GM19467 (cell line): Measurements from ENCODE around the gene SMAD3.

Experiments
- ATAC-seq: cut with Tn5 transposase; IDR thresholded peaks from one replicate; pipeline ENCODE4 v1.9.1; 2021; ENCODE audit warnings: mild to moderate bottlenecking, moderate library complexity; ENCODE audit not compliant: unreplicated experiment

Gene SMAD3

DNA sequence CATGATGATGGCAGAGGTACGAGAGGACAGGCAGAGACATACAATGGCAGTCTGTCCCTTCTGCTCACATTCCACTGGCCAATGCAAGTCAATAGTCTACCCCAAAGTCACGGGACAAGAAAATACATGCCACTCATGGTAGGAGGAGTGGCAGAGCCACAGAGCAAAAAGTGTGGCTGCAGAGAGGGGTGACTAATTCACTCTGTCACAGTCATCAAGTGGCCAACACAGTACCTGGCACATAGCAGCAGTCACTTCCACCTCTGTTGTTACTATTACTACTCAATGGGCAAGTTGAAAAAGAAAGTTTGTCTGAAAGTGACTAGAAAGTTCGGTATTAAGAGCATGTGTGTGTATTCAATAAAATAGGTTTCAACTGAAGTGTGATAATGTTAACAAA is 91.4 kb downstream of the SMAD3 start:
- ATAC-seq, result no peak

DNA sequence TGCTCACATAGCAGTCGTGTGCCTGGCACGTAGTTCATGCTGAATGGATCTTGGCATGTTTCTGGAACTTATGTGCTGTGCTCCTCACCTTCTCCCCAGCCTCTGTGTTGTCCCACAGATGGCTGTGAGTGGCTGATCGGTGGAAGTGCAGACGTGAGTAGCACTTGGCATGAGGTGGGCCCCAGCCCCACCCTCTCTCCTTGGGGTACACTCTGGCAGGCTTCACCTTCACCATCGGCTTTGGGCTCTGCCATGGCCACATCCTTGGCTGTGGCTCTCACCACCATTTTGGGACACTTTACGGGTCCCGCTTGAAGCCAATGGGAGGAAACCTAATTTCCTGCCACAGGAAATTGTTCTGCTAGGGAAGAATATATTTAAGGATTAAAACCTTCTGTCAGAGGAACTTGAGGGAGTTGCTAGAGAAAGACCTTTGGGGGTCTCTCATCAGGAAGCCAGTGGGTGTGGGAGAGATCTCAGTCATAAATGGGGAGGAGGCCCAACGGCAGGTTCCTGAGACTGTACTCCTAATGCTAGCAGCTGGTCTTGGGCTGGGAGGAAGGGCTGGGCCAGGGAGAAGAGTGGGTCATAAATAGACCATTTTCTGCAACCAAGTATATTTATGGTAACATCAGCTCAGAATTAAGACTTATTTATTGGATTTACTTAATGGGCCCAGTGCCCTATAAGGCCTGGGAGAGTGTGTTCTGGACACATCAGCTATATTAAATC is 92.3 kb downstream of the SMAD3 start:
- no peak for ATAC-seq

DNA sequence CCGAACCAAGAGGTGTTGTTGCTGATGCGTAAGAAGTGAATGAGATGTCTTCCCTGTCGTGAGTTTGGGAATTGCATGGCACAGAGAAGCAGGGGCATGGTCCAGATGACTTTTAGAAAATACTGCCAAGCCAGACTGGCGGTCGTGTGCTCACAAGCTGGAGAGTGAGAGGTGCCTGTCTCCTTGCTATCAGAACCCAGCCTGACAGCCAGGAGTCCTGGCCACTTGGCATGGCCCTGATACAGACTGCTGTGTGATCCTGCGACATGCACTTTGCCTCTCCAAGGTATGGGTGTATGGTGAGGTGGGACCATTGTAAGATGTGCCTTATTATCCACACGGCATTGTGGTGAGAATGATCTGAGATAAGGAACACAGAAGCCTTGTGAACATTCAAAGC is 93.0 kb downstream of the SMAD3 start:
- ATAC-seq, result no peak

DNA sequence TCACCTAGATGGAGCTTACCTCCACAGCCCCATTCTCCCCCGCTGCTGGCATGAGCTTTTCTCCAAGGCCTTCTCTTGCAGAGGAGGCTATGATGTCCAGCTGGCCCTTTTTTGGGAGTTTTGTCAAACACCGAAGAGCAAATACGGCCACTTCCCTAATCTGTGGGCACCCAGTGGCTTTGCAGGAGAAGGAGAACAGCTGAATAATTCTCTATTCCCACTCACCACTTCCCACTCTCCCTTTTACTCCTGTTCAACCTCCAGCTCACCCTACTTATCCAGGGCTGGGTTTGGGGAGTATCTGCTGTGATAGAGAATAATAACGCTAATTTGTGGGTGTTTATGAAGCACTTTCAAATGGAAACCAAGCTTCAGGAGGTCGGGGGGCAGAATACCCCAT is 96.0 kb downstream of the SMAD3 start:
- ATAC-seq, result no peak

DNA sequence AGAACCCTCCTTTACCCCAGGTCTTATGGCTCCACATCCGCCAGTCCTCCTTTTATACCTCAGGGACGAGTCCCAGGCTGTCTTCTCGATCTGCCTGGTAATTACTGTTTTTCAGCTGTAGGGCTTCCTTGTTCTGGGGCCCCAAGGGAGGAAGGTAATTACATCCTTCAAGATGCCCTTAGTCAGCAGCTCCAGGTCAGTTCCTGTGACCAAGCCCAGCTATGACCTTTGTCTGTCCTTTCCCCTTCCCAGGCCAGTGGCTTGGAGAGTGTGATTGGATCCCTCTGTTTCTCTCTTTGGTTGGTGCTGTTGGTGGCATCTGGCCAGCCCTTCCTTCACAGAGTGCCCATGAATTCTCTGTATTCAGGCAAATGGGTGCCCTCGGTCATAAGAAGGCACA is 96.5 kb downstream of the SMAD3 start:
- no peak for ATAC-seq

DNA sequence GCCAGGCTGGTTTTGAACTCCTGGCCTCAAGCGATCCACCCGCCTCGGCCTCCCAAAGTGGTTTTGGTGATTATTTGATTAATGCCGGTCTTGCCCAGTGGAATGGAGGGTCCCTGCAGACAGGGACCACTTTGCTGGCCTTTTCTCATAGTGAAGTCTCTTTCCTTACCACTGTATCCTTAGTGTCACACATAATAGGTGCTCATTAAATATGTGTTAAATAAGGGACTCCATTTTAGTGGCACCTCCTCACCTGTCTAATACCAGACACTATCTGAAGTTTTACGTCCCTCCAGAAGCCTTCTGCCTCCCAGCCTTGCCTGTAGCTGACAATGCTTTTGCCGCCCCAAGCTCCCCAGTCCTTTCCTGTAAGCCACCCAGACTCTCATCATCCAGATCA is 97.8 kb downstream of the SMAD3 start:
- ATAC-seq, result no peak

DNA sequence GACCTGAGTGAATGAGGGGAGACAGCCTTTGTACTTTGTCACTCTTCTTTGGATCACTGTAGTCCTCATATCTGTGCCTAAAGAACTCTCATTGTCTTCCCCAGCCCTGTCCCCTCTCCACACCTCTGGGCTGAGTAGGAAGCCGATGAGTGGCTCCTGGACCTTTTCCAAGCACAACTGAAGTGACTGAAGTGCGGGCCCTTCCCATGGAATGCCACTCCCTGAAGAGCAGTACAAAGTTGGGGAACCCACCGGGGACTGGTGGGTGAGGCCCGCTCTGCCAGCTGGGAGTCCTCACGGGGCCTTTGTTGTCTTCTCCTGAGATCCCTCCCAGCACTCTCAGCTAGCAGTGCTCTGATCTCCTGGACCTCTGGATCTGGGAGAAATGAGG is 99.0 kb downstream of the SMAD3 start:
- ATAC-seq, result no peak

DNA sequence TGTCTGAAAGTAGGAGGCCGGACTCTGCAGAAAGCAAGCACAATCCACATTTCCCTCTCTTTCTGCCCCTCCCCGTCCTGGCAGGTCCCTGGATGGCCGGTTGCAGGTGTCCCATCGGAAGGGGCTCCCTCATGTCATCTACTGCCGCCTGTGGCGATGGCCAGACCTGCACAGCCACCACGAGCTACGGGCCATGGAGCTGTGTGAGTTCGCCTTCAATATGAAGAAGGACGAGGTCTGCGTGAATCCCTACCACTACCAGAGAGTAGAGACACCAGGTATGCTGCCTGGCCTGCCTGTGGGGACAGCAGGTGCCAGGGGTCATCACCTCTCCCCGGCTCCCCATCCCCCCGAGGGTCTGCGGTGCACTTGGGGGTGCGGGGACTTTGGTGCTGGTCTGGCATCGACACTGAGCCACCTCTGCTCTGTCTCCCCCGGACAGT is 99.4 kb downstream of the SMAD3 start:
- no peak for ATAC-seq

DNA sequence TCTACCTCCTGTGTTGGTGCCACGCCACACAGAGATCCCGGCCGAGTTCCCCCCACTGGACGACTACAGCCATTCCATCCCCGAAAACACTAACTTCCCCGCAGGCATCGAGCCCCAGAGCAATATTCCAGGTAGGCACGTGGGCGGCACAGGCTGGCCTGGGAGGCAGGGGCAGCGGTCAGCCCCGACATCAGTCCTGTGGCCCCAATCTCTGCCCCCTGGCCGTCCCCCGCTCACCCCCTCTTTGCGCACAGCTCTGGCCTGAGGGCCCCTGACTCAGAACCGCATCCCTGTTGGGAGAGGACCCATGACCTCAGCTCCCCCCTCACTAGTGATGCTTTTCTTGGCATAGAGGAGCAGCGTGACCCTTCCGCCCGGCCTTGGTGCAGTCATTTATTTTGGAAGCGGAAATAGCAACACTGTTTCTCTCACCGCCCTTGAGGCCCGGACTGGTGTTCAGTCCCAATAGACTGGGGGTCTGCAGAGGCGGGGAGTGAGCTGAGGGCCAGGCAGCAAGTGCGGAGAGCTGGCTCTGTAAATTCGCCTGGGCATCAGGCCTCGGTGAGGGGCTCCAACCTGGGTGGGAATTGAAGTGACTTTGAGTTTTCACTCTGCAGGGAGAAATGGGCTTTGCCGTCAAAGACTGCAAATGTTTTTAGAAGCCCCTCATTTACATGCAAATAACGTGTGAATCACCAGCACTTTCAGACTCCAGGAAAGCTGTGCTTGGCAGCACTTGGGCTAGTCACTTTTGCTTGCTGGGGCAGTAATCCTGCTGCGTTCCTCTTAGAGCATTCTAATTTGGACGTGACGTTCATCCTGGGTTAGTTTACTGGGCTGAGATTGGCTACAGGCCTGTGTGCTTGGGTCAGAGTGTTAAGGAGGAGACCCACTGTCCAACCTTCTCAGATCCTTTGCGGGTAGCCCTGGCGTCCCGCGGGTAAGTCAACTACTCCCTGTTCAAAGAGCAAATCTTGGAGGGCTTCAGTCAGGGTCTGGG is 100.2 kb downstream of the SMAD3 start:
- ATAC-seq, result no peak

DNA sequence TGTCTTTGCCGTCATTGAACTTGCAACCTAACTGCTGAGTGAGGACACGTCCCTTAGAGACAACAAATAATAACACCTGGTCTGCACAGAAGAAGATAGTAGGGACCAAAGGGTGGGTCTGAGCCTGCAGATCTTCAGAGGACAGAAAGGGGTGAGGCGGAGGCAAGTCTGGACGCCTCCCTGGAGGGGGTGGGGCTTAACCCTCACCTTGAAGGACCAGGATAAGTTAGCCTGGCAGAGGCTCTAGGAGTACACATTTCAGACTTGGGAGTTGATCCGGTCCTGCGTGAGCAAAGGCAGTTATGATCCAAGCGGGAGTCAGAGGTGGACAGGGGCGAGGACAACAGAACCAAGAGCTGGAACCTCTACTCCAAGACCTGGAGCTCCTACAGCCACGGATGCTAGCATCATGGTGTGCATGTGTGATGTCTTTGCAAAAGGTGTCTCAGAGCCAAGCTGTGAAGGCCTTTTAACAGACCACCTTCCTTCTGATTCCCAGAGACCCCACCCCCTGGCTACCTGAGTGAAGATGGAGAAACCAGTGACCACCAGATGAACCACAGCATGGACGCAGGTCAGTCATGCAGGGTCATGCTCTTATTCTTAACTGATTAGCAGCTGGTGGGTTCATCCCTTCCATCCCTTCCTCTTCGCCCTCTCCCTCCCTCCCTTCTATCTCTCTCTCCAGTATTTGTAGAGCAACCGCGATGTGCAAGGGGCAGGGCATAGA is 101.0 kb downstream of the SMAD3 start:
- no peak for ATAC-seq

DNA sequence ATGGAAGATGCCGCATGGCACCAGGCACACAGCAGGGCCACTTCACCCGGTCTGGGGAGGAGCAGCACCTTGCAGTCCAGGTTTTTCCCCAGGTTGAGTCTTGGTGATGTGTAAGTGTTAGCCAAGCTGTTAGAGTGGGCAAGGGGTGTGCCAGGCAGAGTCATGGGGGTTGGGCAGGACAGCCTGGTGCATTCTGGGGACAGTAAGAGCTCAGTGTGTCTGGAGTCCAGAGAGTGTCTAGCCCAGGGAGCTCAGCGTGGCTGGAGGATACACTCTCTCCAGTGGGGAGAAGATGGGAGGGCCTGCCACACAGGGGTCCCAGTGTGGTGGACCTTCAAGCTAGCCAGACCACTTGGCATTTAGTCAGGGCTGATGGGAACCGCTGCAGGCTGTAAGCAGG is 101.7 kb downstream of the SMAD3 start:
- ATAC-seq, result no peak

DNA sequence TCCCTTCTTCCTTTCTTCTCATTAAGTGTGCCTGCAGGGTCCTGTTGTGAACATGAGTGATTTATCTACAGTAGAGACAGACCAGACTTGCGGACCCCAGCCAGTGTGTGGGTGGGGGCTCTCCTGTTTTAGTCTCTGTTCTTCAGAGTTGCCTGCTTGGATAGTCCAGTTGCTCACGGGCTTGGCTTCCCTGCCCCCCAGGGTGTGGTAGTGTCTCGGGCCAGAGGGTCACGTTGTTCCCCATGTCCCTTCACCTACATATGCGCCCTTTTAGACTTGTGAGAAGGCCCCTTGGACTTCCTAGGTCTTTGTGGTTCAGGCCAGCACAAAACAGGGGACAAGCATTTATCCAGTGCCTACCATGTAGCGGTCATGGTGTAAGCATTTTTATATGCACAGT is 103.3 kb downstream of the SMAD3 start:
- ATAC-seq, result no peak

DNA sequence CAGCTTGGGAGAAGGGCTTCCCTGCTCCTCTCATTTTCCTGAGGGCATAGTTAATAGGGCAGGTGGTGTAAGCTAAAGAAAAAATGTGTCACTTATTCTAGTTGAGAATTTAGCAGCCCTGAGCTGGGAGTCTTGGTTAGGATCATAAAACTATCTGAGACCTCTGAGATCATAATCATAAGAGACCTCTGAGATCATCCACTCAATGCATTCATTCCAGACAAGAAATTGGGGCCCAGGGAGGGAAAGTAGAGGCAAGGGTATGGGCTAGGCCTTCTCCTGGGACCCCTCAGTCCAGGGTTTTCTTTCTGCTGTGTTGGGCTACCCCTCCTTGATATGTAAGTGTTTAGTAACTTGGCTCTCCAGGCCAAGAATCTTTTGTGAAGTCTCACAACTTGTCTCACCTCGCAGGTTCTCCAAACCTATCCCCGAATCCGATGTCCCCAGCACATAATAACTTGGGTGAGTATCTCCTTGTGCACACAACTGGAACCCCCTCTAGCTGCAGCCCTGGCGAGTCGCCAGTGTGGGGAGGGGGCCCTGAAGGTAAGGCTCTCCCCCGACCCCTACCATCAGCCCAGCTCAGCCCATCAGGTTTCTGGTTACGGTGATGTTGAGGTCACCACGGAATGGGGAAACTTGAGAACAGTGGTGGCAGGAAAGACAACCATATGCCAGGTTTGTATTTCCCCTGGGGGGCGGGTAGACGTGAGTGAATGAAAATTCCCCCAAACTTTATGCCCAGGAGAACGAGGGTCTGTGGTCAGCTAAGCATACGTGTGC is 104.9 kb downstream of the SMAD3 start:
- no peak for ATAC-seq

DNA sequence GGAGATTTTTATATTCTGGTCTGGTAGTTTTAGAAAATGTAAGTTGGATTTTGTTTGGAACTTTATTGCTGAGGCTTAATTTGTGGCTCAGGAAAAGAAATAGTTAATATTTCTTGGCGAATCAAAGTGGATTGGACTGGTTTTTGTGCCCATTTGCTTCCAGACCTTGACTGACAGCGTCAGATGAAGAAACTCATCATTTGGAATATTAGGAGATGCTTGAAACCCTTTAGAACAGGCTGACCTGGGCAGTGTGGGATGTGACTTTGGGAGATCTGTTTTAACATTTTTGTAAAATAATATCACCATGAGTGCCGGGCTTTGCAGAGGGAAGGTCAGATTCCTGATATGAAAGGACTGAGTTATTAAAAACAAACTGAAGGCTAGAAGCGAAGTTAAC is 106.1 kb downstream of the SMAD3 start:
- ATAC-seq, result no peak

DNA sequence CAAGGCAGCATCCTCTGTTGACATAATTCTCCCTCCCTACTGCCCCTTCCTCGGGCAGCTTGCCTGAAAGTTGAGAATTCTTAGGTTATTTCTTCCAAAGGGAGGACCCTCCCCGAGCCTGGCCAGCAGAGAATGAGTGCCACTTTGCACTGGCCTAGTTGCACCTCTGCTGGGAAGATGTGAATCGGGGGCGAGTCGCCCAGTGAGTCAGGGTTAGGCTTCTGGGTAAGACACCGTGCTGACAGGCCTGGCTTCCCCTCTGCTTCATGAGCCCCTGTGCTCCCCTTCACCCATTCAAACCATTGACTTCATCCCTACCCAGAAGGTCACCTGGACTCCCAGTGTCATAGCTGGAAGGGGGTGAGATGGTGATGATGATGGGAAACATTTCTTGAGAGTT is 106.8 kb downstream of the SMAD3 start:
- ATAC-seq, result no peak

DNA sequence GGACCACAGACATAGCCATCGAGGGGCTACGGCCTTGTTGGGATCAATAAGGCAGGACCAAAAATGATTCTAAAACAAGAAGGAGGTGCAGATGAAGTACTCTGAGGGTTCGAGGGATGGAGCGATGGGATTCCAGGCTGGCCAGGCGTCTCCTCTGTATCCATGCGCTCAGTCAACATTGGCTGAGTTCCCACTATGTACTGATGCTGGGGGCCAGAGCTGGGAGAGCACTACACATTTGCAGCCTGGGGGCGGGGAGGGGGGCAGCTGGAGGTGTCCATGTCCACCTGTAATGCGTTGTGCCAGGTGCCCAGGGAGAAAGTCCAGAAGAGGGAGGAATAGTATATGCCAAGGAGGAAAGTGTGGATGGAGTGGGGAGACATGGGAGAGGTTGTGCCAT is 107.6 kb downstream of the SMAD3 start:
- no peak for ATAC-seq

DNA sequence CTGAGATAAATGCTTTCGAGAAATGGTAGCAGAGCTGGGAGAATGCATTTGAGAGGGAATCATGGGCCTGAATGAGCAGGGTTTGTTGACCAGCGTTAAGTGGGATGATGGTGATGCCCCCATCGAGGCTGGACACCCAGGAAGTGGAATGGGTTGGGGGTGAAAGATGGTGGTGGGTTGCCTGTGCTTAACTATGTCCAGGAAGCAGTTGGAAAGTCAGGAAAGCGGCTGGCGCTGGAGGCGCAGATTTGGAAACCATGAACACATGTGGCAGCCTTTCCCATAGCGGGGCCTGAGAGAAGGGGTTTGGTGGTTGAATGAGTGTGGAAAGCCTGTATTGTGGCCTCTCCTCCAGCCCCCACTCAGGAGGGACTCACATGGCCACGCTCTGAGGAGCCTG is 108.4 kb downstream of the SMAD3 start:
- ATAC-seq, result no peak

DNA sequence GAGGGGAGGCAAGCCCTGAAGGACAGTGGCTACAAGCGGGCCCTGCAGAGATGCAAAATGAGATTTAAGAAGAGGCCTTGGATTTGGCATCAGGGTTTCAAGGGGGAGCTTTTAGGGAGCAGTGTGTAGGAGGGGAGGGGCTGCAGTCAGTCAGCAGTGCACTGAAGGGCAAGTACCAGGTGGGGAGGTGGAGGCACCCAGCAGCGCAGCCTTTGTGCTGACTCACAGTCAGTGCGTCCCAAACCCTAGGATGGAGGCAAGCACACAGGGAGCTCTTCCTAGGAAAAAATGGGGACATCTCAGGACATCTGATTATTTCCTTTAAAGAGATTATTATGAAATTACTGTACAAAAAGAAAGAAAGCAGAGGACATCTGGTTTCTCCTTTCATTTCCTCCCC is 109.0 kb downstream of the SMAD3 start:
- ATAC-seq, result no peak

DNA sequence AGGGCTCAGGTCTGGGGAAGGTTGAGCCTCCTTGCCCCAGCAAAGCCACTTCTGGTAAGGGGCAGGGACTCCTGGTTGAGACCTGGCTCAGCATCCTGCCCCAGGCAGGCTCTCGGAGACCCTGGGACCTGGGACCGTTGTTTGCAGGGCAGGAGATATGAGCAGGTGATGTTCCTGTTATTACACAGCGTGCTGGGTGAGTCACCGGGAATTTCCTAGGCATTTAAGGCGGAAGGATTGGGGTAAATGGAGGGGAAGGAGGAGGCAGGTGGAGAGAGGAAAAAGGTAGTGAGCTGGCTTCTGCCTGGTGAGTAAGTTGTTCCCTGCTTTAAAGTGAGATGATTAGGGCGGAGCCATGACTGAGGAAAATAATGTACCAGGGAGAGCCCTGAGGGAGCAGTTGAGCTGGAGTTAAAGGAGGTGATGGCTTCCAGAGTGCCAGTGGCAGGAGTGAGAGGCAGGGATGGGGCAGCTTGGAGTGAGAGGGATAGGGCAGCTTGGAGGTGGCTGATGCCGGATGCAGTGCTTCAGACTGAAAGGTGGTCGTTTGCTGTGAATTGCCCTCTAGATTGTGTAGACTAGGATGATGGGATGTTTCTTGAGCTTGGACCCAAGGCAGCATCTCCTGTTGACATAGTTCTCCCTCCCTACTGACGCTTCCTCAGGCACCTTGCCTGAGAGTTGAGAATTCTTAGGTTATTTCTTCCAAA is 109.6 kb downstream of the SMAD3 start:
- ATAC-seq, result no peak

DNA sequence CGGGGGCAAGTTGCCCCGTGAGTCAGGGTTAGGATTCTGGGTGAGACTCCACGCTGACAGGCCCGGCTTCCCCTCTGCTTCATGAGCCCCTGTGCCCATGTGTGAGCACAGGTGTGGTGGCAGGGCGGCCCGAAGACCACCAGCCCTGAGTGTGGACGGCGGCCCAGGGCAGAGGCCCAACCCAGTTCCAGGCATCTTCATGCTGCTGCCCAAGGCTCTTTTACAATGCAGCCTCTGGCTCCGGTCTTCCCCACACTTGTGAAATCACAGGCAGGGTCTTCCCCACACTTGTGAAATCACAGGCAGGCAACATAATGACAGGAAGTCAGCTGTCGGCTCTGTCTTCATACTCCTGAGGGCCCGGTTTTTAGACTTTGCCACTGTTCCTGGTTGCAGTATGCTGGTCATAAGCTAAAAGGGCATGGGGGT is 110.3 kb downstream of the SMAD3 start:
- no peak for ATAC-seq
